H54 (cell line): ENCODE measurements around the gene TMEM154.

Source experiments
- DNase-seq: peaks from one replicate; pipeline ENCODE4 v3.0.0; 2011; ENCODE audit warnings: low spot score, mixed read lengths; ENCODE audit not compliant: insufficient read length
- FAIRE-seq: peaks from 3 replicates; lab custom pipeline; 2011; peaks lifted over from hg19 to GRCh38; lab: Jason Lieb, UNC
- POLR2A ChIP-seq: IDR thresholded peaks from 2 replicates; pipeline ENCODE4 v1.6.1; 2011; ENCODE audit warnings: low read depth, mild to moderate bottlenecking, low read length

Gene TMEM154

DNA sequence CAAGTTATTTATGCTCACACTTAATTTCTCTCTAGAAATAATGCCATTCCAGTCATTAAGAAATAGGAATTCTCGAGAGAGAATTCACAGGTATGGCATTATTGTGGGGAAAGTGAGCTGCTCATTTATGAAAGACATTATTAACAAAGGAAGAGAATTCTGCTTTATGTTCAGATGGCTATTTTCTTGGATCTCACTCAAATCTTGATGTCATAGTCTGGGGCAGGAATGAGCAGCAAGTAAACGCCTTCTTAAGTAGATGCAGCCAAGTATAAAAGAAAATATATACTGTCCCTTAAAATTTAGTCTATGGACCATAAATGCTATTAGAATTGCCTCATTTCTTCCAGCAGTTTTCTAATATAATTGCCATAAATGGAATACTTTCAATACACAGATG lies 85.7 kb downstream of the TMEM154 start:
- FAIRE-seq (no peak), DNase-seq (no peak)
- TF ChIP-seq POLR2A, result no peak

DNA sequence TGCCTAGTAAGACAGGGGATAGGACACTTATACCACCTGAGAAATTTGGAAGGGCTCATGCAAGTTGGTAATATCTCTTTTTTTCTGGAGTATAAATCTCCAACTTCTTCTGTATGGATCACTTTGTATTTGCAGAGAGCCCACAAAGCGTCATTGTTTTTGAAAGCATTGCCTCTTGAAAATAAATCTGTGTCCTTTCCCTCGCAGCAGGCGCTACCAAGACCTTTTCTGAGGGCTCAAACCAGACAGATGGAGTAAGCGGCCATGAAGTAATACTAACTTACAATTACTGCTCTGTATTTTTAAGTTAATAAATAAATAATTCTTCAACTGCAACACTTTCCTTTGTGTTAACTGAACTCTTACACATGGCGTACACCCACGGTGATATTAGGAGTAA lies 87.9 kb downstream of the TMEM154 start:
- DNase-seq, result no peak
- no peak for TF ChIP-seq POLR2A
- no peak for FAIRE-seq

DNA sequence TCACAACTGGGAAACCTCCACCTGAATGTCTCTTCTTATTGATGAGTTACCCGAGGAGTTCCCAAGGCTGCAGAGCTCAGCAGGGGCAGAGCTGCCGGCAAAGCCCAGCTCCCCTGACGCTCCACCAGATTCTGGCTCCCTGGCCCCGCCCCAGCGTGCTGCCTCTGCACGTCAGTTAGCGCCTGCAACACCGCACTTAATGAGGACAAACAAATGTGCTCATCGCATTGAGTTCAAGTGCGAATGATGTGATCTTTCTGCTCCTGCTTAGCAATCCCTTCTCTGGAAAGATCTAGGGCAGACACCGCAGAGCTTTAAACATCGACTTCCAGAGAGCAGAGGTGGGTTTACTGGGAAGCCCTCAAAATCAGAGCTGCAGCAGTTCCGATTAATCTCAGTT lies 88.4 kb downstream of the TMEM154 start:
- DNase-seq (no peak), FAIRE-seq (no peak)
- no peak for TF ChIP-seq POLR2A

DNA sequence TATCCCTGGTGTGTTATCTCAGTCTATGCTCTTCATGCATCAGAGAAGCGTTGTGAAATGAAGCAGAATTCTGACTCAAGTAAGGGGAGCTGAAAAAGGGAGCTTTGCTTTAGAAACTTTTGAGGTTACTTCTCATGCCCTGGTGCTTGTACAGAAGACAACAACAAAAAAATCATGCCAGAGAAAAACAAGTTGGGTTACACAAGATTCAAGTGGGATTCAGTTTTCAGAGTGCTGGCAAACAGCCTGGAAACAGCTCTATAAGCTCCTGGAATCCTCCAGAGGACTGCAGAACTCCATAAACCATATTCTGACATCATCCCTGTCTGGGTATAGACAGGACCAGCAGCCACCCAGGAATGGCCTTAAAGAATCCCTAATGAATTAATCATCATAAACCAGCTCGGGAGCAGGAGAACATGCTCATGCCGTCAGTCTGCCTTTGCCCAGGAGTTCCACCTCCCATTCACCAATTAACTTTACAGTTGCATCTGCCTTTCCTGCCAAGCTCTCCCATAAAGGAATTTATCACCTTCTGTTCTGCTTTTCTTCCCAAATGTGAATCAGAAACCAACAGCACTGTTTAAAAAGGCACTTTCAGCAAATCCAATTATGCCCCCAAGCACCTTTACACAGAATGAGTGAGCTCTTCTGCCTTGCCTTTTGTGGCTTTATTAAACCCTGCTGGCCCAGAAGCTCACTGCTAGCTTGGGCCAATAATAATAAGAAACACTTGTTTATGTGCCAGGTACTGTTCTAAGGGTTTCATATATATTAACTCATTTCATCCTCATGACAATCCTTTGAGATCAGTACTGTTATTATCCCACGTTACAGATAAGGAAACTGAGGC lies 89.4 kb downstream of the TMEM154 start:
- no peak for TF ChIP-seq POLR2A
- DNase-seq, result peak; percentile 31
- no peak for FAIRE-seq

DNA sequence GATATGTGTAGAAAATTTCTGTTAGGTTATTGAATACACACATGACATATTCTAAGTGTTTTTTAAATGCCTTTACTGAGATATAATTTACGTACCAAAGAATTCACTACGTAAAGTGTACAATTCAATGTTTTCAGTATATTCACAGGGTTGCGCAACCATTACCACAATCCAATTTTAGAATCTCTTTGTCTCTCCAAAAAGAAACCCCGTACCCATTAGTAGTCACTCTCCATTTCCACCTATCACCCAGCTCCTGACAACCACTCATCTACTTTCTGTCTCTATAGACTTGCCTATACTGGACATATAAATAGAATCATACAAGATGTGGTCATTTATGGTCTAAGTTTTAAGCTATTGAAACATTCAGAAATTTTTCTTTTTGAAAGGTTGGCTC lies 90.9 kb downstream of the TMEM154 start:
- FAIRE-seq (no peak), DNase-seq (no peak)
- no peak for TF ChIP-seq POLR2A

DNA sequence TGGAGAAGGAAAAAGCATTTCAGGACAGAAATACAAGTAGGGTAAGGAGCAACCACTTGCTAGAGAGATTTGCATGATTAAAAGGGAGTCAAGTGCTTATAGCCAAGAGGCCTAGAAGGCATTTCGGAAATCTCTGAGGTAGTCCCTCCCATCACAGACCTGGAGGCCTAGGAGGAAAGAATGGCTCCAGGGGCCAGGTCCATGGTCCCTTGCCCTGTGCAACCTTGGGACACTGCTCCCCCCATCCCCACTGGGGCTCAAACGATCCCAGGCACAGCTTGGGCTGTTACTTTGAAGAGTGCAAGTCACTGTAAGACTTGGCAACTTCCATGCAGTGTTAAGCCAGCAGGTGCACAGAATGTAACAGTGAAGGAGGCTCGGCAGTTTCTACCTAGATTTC lies 92.7 kb downstream of the TMEM154 start:
- DNase-seq (no peak), FAIRE-seq (no peak)
- TF ChIP-seq POLR2A, result no peak

DNA sequence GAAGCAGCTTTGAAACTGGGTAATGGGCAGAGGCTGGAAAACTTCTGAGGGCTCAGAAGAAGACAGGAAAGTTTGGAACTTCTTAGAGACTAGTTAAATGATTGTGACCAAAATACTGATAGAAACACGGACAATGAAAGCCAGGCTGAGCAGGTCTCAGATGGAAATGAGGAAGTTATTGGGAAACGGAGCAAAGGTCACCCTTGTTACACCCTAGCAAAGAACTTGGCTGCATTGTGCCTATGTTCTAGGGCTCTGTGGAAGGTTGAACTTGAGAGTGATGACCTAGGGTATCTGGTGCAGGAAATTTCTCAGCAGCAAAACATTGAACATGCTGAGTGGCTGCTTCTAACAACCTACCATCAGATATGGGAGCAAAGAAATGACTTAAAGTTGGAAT lies 93.1 kb downstream of the TMEM154 start:
- no peak for TF ChIP-seq POLR2A
- FAIRE-seq (no peak), DNase-seq (no peak)

DNA sequence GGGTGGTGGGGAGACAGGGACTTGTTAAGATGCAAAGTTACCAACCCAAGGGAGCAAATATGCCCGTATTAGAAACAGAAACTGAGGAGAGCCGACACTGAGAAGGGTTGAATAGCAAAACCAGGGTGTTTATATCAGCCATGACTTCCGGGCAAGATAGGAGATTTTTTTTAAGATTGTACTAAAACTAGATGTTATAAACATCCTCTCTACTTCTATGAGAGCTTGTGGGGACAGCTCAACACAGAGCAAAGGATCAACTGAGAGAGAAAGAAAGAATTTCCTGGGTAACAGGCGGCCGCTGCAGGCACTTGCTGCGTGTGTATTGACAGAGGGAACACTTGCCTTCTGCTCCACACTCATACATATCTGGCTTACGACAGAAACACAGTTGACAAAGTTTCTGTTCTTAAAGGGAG lies 94.8 kb downstream of the TMEM154 start:
- TF ChIP-seq POLR2A, result no peak
- DNase-seq, result no peak
- no peak for FAIRE-seq

DNA sequence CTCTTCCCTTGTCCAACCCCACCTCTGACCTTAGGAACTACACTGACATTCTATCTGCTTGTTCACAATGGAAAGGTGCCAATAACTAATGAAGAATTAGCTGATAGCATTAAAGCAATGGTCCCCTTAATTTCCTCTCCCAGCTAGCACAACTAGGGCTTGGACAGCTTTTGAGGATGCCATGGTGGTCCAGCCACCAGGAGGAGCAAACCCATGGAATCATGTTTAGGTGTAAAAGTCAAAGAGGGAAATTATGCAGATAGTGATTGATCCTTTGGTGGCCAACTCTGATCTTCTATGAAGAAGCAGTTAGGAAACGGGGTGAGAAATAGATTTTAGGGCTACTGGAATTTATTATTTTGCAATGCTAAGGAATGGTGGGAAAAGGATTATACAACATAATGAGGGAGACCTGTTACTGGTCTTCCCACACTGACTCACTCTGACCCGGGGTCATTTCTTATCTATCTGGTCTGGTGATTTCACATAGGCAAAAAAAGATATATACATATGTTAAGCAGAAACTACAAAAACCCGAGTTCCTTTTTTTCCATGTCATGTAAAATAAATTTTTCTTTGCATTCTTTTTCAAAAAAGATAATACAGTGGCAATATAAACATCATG lies 98.1 kb downstream of the TMEM154 start:
- DNase-seq (no peak), FAIRE-seq (no peak)
- no peak for TF ChIP-seq POLR2A

DNA sequence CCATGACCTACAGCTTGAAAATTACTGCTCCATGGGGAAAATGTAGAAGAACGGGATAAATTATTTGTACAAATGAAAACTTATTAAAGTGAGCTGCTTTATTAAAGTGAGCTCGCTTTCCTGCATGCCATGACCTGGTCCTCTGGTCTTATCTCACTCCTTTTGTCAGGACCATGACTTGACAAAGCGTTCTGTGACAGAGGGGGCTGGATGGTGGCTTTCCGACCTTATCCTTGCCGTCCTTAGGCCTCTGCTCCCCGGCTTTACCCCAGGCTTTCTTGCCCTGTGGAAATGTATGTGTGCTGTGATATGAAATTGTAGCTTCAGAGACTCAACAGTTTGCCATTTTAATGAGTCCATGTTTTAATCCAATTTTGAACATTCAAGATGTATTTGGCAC lies 99.9 kb downstream of the TMEM154 start:
- FAIRE-seq (no peak), DNase-seq (no peak)
- no peak for TF ChIP-seq POLR2A

DNA sequence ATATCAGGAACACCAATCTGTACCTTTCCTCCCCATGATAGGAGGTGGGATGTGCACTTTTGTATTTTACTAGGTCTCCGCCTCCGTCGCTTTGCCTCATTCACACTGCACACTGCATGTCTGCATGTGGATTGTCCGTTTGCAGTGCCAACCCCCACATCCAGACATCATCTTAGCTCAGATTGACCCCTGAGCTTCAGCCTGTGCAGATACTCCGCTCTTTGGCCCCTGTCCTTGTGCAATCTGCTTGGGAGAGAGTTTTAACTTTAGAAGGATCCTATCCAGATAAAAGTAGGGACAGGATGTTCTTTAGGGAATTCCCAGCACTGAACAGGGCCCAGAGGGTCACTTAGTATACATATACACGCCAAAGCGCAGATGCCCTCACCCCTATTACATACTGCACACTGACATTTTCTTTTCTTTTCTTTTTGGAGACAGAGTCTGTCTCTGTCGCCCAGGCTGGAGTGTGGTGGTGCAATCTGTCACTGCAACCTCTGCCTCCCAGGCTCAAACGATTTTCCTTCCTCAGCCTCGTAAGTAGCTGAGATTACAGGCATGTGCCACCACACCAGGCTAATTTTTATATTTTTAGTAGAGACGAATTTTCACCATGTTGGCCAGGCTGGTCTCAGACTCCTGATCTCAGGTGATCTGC lies 100.6 kb downstream of the TMEM154 start:
- no peak for FAIRE-seq
- DNase-seq, result no peak
- no peak for TF ChIP-seq POLR2A

DNA sequence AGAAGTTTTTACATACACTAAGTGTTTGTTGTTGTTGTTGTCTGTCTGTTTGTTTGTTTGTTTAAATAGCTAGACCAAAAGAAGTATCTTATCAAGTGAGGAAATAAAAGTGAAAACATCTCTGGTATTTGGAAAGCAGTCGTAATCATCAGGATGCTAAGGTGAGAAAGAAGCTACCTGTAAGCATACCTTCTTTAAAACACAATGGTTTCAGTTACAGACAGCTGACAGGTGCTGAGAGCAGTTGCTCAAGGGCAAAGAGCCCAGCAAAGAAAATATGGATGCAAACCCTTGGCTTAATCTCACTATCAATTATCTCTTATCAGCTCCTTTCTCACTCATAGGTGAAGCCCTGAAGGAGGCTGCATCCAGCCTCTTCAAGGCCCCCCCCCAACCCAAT lies 101.1 kb downstream of the TMEM154 start:
- no peak for TF ChIP-seq POLR2A
- DNase-seq, result no peak
- no peak for FAIRE-seq

DNA sequence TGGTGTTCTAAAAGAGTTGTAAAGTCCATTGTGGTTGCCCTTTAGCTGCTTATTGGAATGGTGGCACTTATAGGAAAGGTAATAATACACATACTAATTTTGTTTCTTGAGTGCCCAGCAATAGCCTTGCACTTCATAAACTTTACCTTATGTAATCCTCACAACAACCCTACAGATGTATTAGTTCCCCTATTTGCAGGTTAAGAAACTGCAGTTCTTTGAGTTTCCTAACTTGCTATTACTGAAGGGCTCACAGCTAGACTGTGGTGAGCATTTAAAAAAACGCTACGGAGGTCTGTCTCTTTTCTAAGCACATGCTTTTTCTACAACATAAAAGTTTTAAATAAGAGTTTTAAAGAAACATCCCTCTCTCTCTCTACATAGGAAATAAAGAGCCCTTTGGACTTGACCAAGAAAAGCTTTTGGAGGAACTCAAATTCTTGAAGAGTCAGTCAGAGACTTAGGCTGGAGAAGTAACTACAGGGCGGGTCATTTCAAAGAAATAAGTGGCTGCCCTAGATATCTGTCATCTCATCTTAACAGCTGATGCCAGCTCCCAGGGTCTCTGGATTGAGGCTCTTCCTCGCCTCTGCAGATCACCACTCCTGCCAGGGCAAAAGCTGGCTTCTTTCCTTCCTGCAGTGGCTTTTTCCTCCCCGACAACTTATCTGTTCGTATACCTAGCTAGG lies 101.9 kb downstream of the TMEM154 start:
- FAIRE-seq (no peak), DNase-seq (no peak)
- TF ChIP-seq POLR2A, result no peak

DNA sequence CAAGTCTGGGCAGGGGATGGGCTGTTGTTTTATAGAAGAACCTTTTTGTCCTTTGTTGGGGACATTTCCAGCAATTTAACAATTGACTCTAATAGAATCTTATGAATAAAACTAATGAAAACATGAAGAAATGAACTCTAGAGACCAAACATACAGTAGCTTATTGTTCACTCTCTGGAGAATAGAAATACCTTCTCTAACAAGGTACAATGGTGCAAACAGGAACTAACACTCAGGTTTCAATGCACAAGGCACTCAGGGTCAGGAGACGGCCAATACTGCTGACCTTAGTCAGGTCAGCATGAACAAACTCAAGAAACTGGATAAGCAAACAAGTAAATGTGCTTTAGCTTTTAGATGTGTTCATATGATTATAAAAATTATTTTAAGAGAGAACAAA lies 104.3 kb downstream of the TMEM154 start:
- no peak for DNase-seq
- no peak for FAIRE-seq
- TF ChIP-seq POLR2A, result no peak

DNA sequence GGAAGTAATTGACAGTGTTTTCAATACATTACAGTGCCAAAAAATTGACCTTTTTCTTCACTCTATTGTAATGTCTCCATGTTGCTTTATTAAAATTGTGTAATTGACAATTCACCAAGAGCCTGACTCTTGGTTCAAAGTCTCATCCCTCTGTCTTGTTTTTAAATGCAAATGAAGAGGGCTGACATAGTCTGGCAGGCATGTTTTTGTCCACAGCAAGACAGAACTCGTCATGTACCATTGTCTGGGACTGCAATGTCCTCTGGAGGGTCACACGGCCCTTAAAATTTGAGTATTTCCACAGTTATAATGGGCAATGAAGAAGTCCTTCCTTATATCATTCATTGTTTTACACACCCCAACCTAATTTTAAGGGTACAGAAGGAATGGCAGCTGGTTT lies 105.9 kb downstream of the TMEM154 start:
- no peak for DNase-seq
- TF ChIP-seq POLR2A, result no peak
- no peak for FAIRE-seq
